Sigmoid colon (tissue), 4 donors: ENCODE results near the gene PCED1B.

Source experiments
- EP300 ChIP-seq, 4 donors: sonication (generic); formaldehyde crosslinking; IDR thresholded peaks; one replicate each; pipeline ENCODE4 v1.6.1; 2017; ENCODE audit warnings: antibody characterized with exemption in 4 of 4
- POLR2AphosphoS5 ChIP-seq, 4 donors: sonication (generic); formaldehyde crosslinking; IDR thresholded peaks; one replicate each; pipeline ENCODE4 v1.6.1; 2017; ENCODE audit warnings: antibody characterized with exemption in 4 of 4
- TF ChIP-seq, protein P1 (sequence below), 4 experiments: fragments of 450-650 bp in 3 of 4; fragments of 200-600 bp in 1 of 4; IDR thresholded peaks; one replicate each; pipeline ENCODE4 v1.5.1; 2016 to 2019; ENCODE audit warnings: antibody characterized with exemption in 4 of 4, mild to moderate bottlenecking in 3 of 4, moderate library complexity in 2 of 4

DNA sequence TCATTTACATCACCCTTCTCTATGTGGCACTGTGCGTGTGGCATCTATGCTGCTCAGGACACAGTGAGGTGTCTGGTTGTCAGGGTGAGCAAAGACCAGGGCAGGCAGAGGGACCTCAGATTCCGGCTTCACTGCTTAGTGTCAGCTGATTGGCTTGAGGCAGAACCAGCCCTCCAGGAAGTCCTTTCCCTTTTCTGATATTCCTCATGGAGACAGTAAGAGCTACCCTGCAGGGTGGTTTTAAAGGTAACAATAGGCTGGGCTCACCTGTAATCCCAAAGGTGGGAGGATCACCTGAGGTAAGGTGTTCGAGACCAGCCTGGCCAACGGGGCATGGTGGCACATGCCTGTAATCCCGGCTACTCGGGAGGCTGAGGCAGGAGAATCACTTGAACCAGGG is 129.6 kb downstream of the PCED1B start:
- TF ChIP-seq, protein P1, sequence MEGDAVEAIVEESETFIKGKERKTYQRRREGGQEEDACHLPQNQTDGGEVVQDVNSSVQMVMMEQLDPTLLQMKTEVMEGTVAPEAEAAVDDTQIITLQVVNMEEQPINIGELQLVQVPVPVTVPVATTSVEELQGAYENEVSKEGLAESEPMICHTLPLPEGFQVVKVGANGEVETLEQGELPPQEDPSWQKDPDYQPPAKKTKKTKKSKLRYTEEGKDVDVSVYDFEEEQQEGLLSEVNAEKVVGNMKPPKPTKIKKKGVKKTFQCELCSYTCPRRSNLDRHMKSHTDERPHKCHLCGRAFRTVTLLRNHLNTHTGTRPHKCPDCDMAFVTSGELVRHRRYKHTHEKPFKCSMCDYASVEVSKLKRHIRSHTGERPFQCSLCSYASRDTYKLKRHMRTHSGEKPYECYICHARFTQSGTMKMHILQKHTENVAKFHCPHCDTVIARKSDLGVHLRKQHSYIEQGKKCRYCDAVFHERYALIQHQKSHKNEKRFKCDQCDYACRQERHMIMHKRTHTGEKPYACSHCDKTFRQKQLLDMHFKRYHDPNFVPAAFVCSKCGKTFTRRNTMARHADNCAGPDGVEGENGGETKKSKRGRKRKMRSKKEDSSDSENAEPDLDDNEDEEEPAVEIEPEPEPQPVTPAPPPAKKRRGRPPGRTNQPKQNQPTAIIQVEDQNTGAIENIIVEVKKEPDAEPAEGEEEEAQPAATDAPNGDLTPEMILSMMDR (IDR thresholded peaks at IDR 0.05), result no peak
- no peak for TF ChIP-seq POLR2AphosphoS5 (IDR thresholded peaks at IDR 0.05)
- TF ChIP-seq EP300 (IDR thresholded peaks at IDR 0.05), result no peak
